OCI-LY1 (cell line): ENCODE results near the gene PI4KA.
"Not testable (repeated sequence)": the region's sequence is repeated elsewhere in the genome, so short reads cannot be mapped to it uniquely, and the experiment has no call there.

ENCODE experiments used
- H2AFZ ChIP-seq: fragments of 200-600 bp; sonication (generic), shearing (Covaris generic); 2 replicates; pipeline ENCODE4 v1.6.0; 2014; ENCODE audit warnings: antibody characterized with exemption, mild to moderate bottlenecking, low read length
- H3F3A ChIP-seq: fragments of 200-600 bp; sonication (generic), shearing (Covaris generic); 2 replicates; pipeline ENCODE4 v1.6.0; 2014; ENCODE audit warnings: mild to moderate bottlenecking, antibody characterized with exemption, low read length, moderate library complexity; ENCODE audit not compliant: insufficient read depth
- H3K27ac ChIP-seq: fragments of 200-600 bp; sonication (generic); 2 replicates; pipeline ENCODE4 v1.5.1; 2014; ENCODE audit warnings: low read length, mixed run types, mild to moderate bottlenecking, low read depth; ENCODE audit not compliant: poor library complexity, severe bottlenecking
- H3K27me3 ChIP-seq: fragments of 200-600 bp; sonication (generic); 2 replicates; pipeline ENCODE4 v1.6.0; 2014; ENCODE audit warnings: antibody characterized with exemption, mild to moderate bottlenecking, low read length, moderate library complexity; ENCODE audit not compliant: insufficient read depth
- H3K36me3 ChIP-seq: fragments of 200-600 bp; sonication (generic); 2 replicates; pipeline ENCODE4 v1.6.1; 2014; ENCODE audit warnings: mild to moderate bottlenecking, antibody characterized with exemption, low read length, moderate library complexity, mixed read lengths; ENCODE audit not compliant: insufficient read depth
- H3K4me1 ChIP-seq: fragments of 200-600 bp; sonication (generic); 2 replicates; pipeline ENCODE4 v1.5.1; 2014; ENCODE audit warnings: mild to moderate bottlenecking, low read length, moderate library complexity; ENCODE audit not compliant: insufficient read depth, severe bottlenecking
- H3K4me2 ChIP-seq: fragments of 200-600 bp; sonication (generic), shearing (Covaris generic); 2 replicates; pipeline ENCODE4 v1.6.1; 2014; ENCODE audit warnings: low read length
- H3K4me3 ChIP-seq: fragments of 200-600 bp; sonication (generic); 2 replicates; pipeline ENCODE4 v1.5.1; 2014; ENCODE audit warnings: low read length, low read depth, mild to moderate bottlenecking, mixed read lengths; ENCODE audit not compliant: poor library complexity, severe bottlenecking
- H3K79me2 ChIP-seq: fragments of 200-600 bp; shearing (Covaris generic); 2 replicates; pipeline ENCODE4 v1.6.1; 2016; ENCODE audit warnings: mixed run types, low read length, mixed read lengths; ENCODE audit not compliant: insufficient read depth
- H3K9ac ChIP-seq: fragments of 200-600 bp; sonication (generic), shearing (Covaris generic); 2 replicates; pipeline ENCODE4 v1.6.1; 2014; ENCODE audit warnings: mild to moderate bottlenecking, low read length, mixed read lengths
- H3K9me2 ChIP-seq: fragments of 200-600 bp; sonication (generic), shearing (Covaris generic); 2 replicates; pipeline ENCODE4 v1.6.1; 2014; ENCODE audit warnings: low read depth, mild to moderate bottlenecking, low read length, mixed read lengths
- H3K9me3 ChIP-seq: fragments of 200-600 bp; shearing (Covaris generic); 2 replicates; pipeline ENCODE4 v1.6.1; 2014; ENCODE audit warnings: low read length, mixed read lengths
- H4K20me1 ChIP-seq: fragments of 200-600 bp; sonication (generic), shearing (Covaris generic); 2 replicates; pipeline ENCODE4 v1.6.0; 2016; ENCODE audit warnings: mild to moderate bottlenecking, low read length; ENCODE audit not compliant: insufficient read depth
- CTCF ChIP-seq: fragments of 200-600 bp; sonication (generic), shearing (Covaris generic); IDR thresholded peaks from 2 replicates; pipeline ENCODE4 v1.5.1; 2017; ENCODE audit warnings: mild to moderate bottlenecking, antibody characterized with exemption, low read length, moderate library complexity, mixed read lengths
- EZH2 ChIP-seq: fragments of 200-600 bp; sonication (generic), shearing (Covaris generic); IDR thresholded peaks from 2 replicates; pipeline ENCODE4 v1.8.0; 2017; ENCODE audit warnings: borderline replicate concordance, mixed run types, mild to moderate bottlenecking, antibody characterized with exemption, low read length, moderate library complexity, mixed read lengths

Gene PI4KA

GRCh38 chr22:20721409-20722218 lies 137.0 kb downstream of the PI4KA start:
- Histone ChIP-seq H3K79me2 (no peaks in the 10 kb centered on the region), H3K4me1 (peaks cover 25% of the 10 kb centered on the region), H3K27me3 (no peaks in the 10 kb centered on the region), H3K9me2 (no peaks in the 10 kb centered on the region), H3K9ac (no peak overlapping the region), H3K9me3 (no peaks in the 10 kb centered on the region), H2AFZ (no peak overlapping the region), H3K27ac (peak overlapping the region; percentile 61), H3K4me2 (no peak overlapping the region), H3F3A (no peaks in the 10 kb centered on the region), H3K4me3 (no peak overlapping the region), H3K36me3 (peaks cover 14% of the 10 kb centered on the region; the same call in 1 of the 2 replicates), H4K20me1 (no peaks in the 10 kb centered on the region)
- TF ChIP-seq CTCF (no peak), EZH2 (no peak)

- no peak overlapping the region for H2AFZ ChIP-seq
- H3K4me3 ChIP-seq: no peak overlapping the region
- no peaks in the 10 kb centered on the region for H3K79me2 ChIP-seq
These were observed 137.8 kb downstream of the PI4KA start for GRCh38 chr22:20720692-20721408.

GRCh38 chr22:20718727-20719126 lies 139.9 kb downstream of the PI4KA start:
- not testable (repeated sequence) for H3K79me2 ChIP-seq, H3K27me3 ChIP-seq, H3K4me2 ChIP-seq, H2AFZ ChIP-seq, H3F3A ChIP-seq, H3K9me3 ChIP-seq, H3K4me3 ChIP-seq, H3K9ac ChIP-seq, H3K36me3 ChIP-seq, H3K9me2 ChIP-seq, H4K20me1 ChIP-seq
- Histone ChIP-seq H3K4me1 (peaks cover 25% of the 10 kb centered on the region), H3K27ac (peak overlapping the region; percentile 79)

More at GRCh38 chr22:20720692-20721408, 137.8 kb downstream of the PI4KA start:
- Histone ChIP-seq H3K27me3 (no peaks in the 10 kb centered on the region), H3K27ac (no peak overlapping the region), H4K20me1 (no peaks in the 10 kb centered on the region), H3F3A (no peaks in the 10 kb centered on the region), H3K36me3 (peaks cover 7% of the 10 kb centered on the region; the same call in 1 of the 2 replicates), H3K4me1 (peaks cover 25% of the 10 kb centered on the region), H3K9me3 (no peaks in the 10 kb centered on the region), H3K4me2 (no peak overlapping the region), H3K9ac (no peak overlapping the region), H3K9me2 (no peaks in the 10 kb centered on the region)
- TF ChIP-seq EZH2: no peak
- TF ChIP-seq CTCF: no peak

GRCh38 chr22:20717981-20718380 lies 140.6 kb downstream of the PI4KA start:
- not testable (repeated sequence) for H3K27me3 ChIP-seq, H3K36me3 ChIP-seq, H3K9me2 ChIP-seq, H3F3A ChIP-seq, H2AFZ ChIP-seq, H4K20me1 ChIP-seq, H3K79me2 ChIP-seq, H3K9me3 ChIP-seq
- H3K27ac ChIP-seq: peak overlapping the region; percentile 79
- peaks cover 25% of the 10 kb centered on the region for H3K4me1 ChIP-seq
- H3K4me2 ChIP-seq: peak overlapping the region; percentile 41; the same call in 1 of the 2 replicates
- H3K4me3 ChIP-seq: peak overlapping the region; percentile 5
- peak overlapping the region; percentile 34; the same call in 1 of the 2 replicates for H3K9ac ChIP-seq

- H3K9ac ChIP-seq, H3K79me2 ChIP-seq, H2AFZ ChIP-seq, H3K27me3 ChIP-seq, H3K9me3 ChIP-seq, H4K20me1 ChIP-seq, H3K4me3 ChIP-seq, H3K36me3 ChIP-seq, H3F3A ChIP-seq, H3K9me2 ChIP-seq: not testable (repeated sequence)
- Histone ChIP-seq H3K27ac (peak overlapping the region; percentile 79), H3K4me1 (peaks cover 25% of the 10 kb centered on the region), H3K4me2 (0 out of 2 replicates have a peak overlapping the region, but pooled peaks have one; percentile 41)
These were observed 141.3 kb downstream of the PI4KA start for GRCh38 chr22:20717213-20717866.
